Measurements from ENCODE around the gene OR51B4.

DNA sequence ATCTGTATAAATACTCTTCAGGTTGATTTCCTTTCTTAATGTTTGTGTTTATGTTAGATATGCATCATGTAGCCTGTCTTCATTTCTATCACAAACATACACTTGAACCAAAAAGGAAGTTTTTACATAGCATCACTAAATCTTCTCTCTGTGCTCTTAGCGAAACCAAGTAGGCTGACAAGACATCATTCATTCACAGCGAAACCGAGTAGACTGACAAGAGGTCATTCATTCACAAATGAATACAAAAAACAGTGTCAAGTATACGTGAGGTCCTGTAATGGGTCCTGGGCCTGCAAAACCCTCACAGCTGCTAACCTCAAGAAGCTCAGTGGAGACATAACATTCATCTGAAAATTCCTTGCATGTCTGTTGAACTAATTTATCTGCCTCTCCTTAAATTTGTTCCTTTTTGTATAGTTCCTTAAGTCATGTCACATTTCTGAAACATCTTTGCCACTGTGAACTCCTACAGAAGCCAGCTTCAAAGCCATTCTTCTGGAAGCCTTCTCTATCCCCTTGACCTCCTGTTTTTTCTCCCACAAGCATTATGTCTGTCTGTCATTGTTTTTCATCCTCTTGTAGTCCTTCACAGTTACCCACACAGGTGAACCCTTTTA is 22.2 kb downstream of the OR51B4 start:
- no peak for TF ChIP-seq EZH2phosphoT487 (IDR thresholded peaks at IDR 0.05; ENCODE audit: insufficient read depth, low read depth)
- no peak for TF ChIP-seq EZH2 (IDR thresholded peaks at IDR 0.05; ENCODE audit: insufficient read depth, poor library complexity, severe bottlenecking)

Data from GM23248 (cell line).